Activated T-helper 2 cell treated with anti-CD3 and anti-CD28 coated beads, Interferon-gamma antibody, Interleukin-2, Interleukin-4, amounts not matched to agents 10 μg/mL and 5 μg/mL and 100 μg/mL, durations not matched to agents 14 hours and 24 hours and 36 hours (primary cell): ENCODE results near the gene SRGAP3. TPM values are rescaled to one million over a fixed set of nuclear protein-coding genes. Genes with fewer than 3 reads are reported as not detected.
A peak's percentile ranks its signal among the peaks of the same experiment; 100 is the strongest.

Experiments
- DNase-seq: peaks from one replicate; pipeline ENCODE4 v3.0.0; 2021; ENCODE audit warnings: low spot score
- H3K27ac Mint-ChIP-seq: one replicate; pipeline ENCODE4 v1.8.0; 2021; ENCODE audit warnings: mixed read lengths
- H3K27me3 Mint-ChIP-seq: one replicate; pipeline ENCODE4 v1.8.0; 2021; ENCODE audit warnings: low read depth, mixed read lengths
- H3K36me3 Mint-ChIP-seq: one replicate; pipeline ENCODE4 v1.8.0; 2021; ENCODE audit warnings: low read depth, mixed read lengths
- H3K4me1 Mint-ChIP-seq: one replicate; pipeline ENCODE4 v1.8.0; 2021; ENCODE audit warnings: low read depth, mixed read lengths
- H3K4me3 Mint-ChIP-seq: one replicate; pipeline ENCODE4 v1.8.0; 2021; ENCODE audit warnings: low read depth, mild to moderate bottlenecking, moderate library complexity, mixed read lengths
- H3K9me3 Mint-ChIP-seq: one replicate; pipeline ENCODE4 v1.8.0; 2021; ENCODE audit warnings: mixed read lengths
- intact Hi-C: fragments of 100-400 bp; cut with micrococcal nuclease; formaldehyde crosslinking; loops from one replicate; pipeline ENCODE4 v1.15.1; 2023
- total RNA-seq: library from RNA; stranded (reverse); gene quantifications from 2 replicates; pipeline ENCODE4 v1.2.3, GENCODE V29; 2022

SRGAP3 gene
- total RNA-seq, 1 donor from 2014 or later = 0.71 TPM

GRCh38 chr3:9278085-9278484 lies 28.6 kb upstream of the SRGAP3 start:
- H3K27me3 Mint-ChIP-seq = no peaks in the 10 kb centered on the region
- no peaks in the 10 kb centered on the region for H3K36me3 Mint-ChIP-seq
- intact Hi-C loops = no loop called here
- H3K9me3 Mint-ChIP-seq = peaks cover 5% of the 10 kb centered on the region
- H3K27ac Mint-ChIP-seq = no peak overlapping the region
- H3K4me1 Mint-ChIP-seq = no peaks in the 10 kb centered on the region
- no peak for DNase-seq
- H3K4me3 Mint-ChIP-seq = no peak overlapping the region

GRCh38 chr3:9276761-9277370 lies 27.4 kb upstream of the SRGAP3 start:
- no peaks in the 10 kb centered on the region for H3K36me3 Mint-ChIP-seq
- H3K27me3 Mint-ChIP-seq = peaks cover 4% of the 10 kb centered on the region
- H3K9me3 Mint-ChIP-seq = peaks cover 5% of the 10 kb centered on the region
- H3K4me3 Mint-ChIP-seq = no peak overlapping the region
- no peak overlapping the region for H3K27ac Mint-ChIP-seq
- intact Hi-C loops = no loop called here
- no peaks in the 10 kb centered on the region for H3K4me1 Mint-ChIP-seq
- DNase-seq = no peak

- no peak for DNase-seq
- Mint-ChIP-seq H3K9me3 (peaks cover 5% of the 10 kb centered on the region), H3K4me3 (no peak overlapping the region), H3K36me3 (no peaks in the 10 kb centered on the region), H3K4me1 (peaks cover 3% of the 10 kb centered on the region), H3K27ac (no peak overlapping the region), H3K27me3 (peaks cover 8% of the 10 kb centered on the region)
- intact Hi-C loops = no loop called here
These were observed 22.5 kb upstream of the SRGAP3 start for GRCh38 chr3:9271903-9272302.

GRCh38 chr3:9270704-9271103 lies 21.3 kb upstream of the SRGAP3 start:
- Mint-ChIP-seq H3K27ac (no peak overlapping the region), H3K36me3 (no peaks in the 10 kb centered on the region), H3K9me3 (peaks cover 5% of the 10 kb centered on the region), H3K4me3 (no peak overlapping the region), H3K4me1 (peaks cover 3% of the 10 kb centered on the region), H3K27me3 (peaks cover 8% of the 10 kb centered on the region)
- intact Hi-C loops = no loop called here
- DNase-seq = no peak

GRCh38 chr3:9266716-9267115 lies 17.3 kb upstream of the SRGAP3 start:
- no peak overlapping the region for H3K27ac Mint-ChIP-seq
- H3K27me3 Mint-ChIP-seq = peaks cover 20% of the 10 kb centered on the region
- H3K36me3 Mint-ChIP-seq = no peaks in the 10 kb centered on the region
- no peak overlapping the region for H3K4me3 Mint-ChIP-seq
- intact Hi-C loops = no loop called here
- peaks cover 3% of the 10 kb centered on the region for H3K4me1 Mint-ChIP-seq
- no peak for DNase-seq
- H3K9me3 Mint-ChIP-seq = no peaks in the 10 kb centered on the region

GRCh38 chr3:9260305-9260704 lies 10.9 kb upstream of the SRGAP3 start:
- intact Hi-C loops = no loop called here
- H3K4me1 Mint-ChIP-seq = no peaks in the 10 kb centered on the region
- no peaks in the 10 kb centered on the region for H3K36me3 Mint-ChIP-seq
- H3K27me3 Mint-ChIP-seq = peaks cover 24% of the 10 kb centered on the region
- no peak for DNase-seq
- peaks cover 4% of the 10 kb centered on the region for H3K9me3 Mint-ChIP-seq
- H3K4me3 Mint-ChIP-seq = no peak overlapping the region
- no peak overlapping the region for H3K27ac Mint-ChIP-seq

GRCh38 chr3:9257092-9257491 lies 7.6 kb upstream of the SRGAP3 start:
- H3K9me3 Mint-ChIP-seq = peaks cover 4% of the 10 kb centered on the region

GRCh38 chr3:9255976-9256375 lies 6.5 kb upstream of the SRGAP3 start:
- Mint-ChIP-seq H3K4me3 (no peak overlapping the region), H3K9me3 (peaks cover 4% of the 10 kb centered on the region), H3K4me1 (no peaks in the 10 kb centered on the region), H3K36me3 (no peaks in the 10 kb centered on the region), H3K27me3 (peaks cover 16% of the 10 kb centered on the region), H3K27ac (no peak overlapping the region)
- intact Hi-C loops = no loop called here
- no peak for DNase-seq

More at GRCh38 chr3:9257092-9257491, 7.6 kb upstream of the SRGAP3 start:
- Mint-ChIP-seq H3K27me3 (peaks cover 21% of the 10 kb centered on the region), H3K36me3 (no peaks in the 10 kb centered on the region), H3K4me1 (no peaks in the 10 kb centered on the region), H3K27ac (no peak overlapping the region), H3K4me3 (no peak overlapping the region)
- intact Hi-C loops = no loop called here
- DNase-seq = no peak

GRCh38 chr3:9254764-9255163 lies 5.3 kb upstream of the SRGAP3 start:
- no peak for DNase-seq
- peaks cover 4% of the 10 kb centered on the region for H3K9me3 Mint-ChIP-seq
- H3K4me1 Mint-ChIP-seq = peaks cover 5% of the 10 kb centered on the region
- no peaks in the 10 kb centered on the region for H3K36me3 Mint-ChIP-seq
- no peak overlapping the region for H3K4me3 Mint-ChIP-seq
- intact Hi-C loops = no loop called here
- no peak overlapping the region for H3K27ac Mint-ChIP-seq
- H3K27me3 Mint-ChIP-seq = peaks cover 18% of the 10 kb centered on the region

GRCh38 chr3:9253327-9253726 lies 3.9 kb upstream of the SRGAP3 start:
- no peak overlapping the region for H3K4me3 Mint-ChIP-seq
- no peak overlapping the region for H3K27ac Mint-ChIP-seq
- intact Hi-C loops = no loop called here
- peaks cover 4% of the 10 kb centered on the region for H3K9me3 Mint-ChIP-seq
- H3K4me1 Mint-ChIP-seq = peaks cover 17% of the 10 kb centered on the region
- H3K27me3 Mint-ChIP-seq = peaks cover 18% of the 10 kb centered on the region
- no peaks in the 10 kb centered on the region for H3K36me3 Mint-ChIP-seq
- DNase-seq = no peak

- DNase-seq = no peak
- Mint-ChIP-seq H3K27ac (no peak overlapping the region), H3K27me3 (peaks cover 21% of the 10 kb centered on the region), H3K4me3 (no peak overlapping the region), H3K36me3 (no peaks in the 10 kb centered on the region), H3K4me1 (peaks cover 25% of the 10 kb centered on the region), H3K9me3 (no peaks in the 10 kb centered on the region)
- intact Hi-C loops = no loop called here
These were observed 1.8 kb upstream of the SRGAP3 start for GRCh38 chr3:9251055-9251786.

- intact Hi-C loops = no loop called here
- H3K36me3 Mint-ChIP-seq = no peaks in the 10 kb centered on the region
- no peaks in the 10 kb centered on the region for H3K9me3 Mint-ChIP-seq
- no peak for DNase-seq
- no peak overlapping the region for H3K4me3 Mint-ChIP-seq
- no peak overlapping the region for H3K27ac Mint-ChIP-seq
- peaks cover 25% of the 10 kb centered on the region for H3K4me1 Mint-ChIP-seq
- H3K27me3 Mint-ChIP-seq = peaks cover 17% of the 10 kb centered on the region
These were observed 790 bp upstream of the SRGAP3 start for GRCh38 chr3:9250236-9250635.

- no peaks in the 10 kb centered on the region for H3K36me3 Mint-ChIP-seq
- H3K9me3 Mint-ChIP-seq = no peaks in the 10 kb centered on the region
- H3K4me3 Mint-ChIP-seq = peak overlapping the region; percentile 85
- H3K27ac Mint-ChIP-seq = no peak overlapping the region
- peaks cover 9% of the 10 kb centered on the region for H3K27me3 Mint-ChIP-seq
- DNase-seq = no peak
- intact Hi-C loops = loop anchor here (1.0 to 2.0 kb wide), 2 partner anchors 24 to 80 kb away; no protein-coding TSS in a partner anchor
- peaks cover 25% of the 10 kb centered on the region for H3K4me1 Mint-ChIP-seq
These were observed 749 bp downstream of the SRGAP3 start for GRCh38 chr3:9248522-9249271.
